Activated CD8-positive, alpha-beta T cell treated with anti-CD3 and anti-CD28 coated beads, Interleukin-2, amount 10 ng/mL, durations not matched to agents 7 days and 5 days (primary cell): ENCODE measurements around the gene DSCAM. TPM values are rescaled to one million over a fixed set of nuclear protein-coding genes. Genes with fewer than 3 reads are reported as not detected.

Experiments used
- ATAC-seq: fragments of 150-1000 bp; cut with Tn5 transposase; one replicate; pipeline ENCODE4 v1.10.0; 2021; ENCODE audit warnings: moderate library complexity
- CTCF ChIA-PET: fragments of 350-600 bp; sonication (Branson Sonifier 250); formaldehyde crosslinking; loops from one replicate; lab custom pipeline; 2021; ENCODE audit warnings: antibody characterized with exemption; lab: Charles Lee
- POLR2A ChIA-PET: fragments of 350-600 bp; sonication (Branson Sonifier 250); formaldehyde crosslinking; loops from one replicate; lab custom pipeline; 2021; ENCODE audit warnings: antibody characterized with exemption; lab: Charles Lee
- DNase-seq: peaks from one replicate; pipeline ENCODE4 v3.0.0-alpha.2; 2020
- H3K27ac Mint-ChIP-seq: one replicate; pipeline ENCODE4 v1.8.0; 2021; ENCODE audit warnings: mild to moderate bottlenecking, mixed read lengths
- H3K27me3 Mint-ChIP-seq: one replicate; pipeline ENCODE4 v1.8.0; 2021; ENCODE audit warnings: low read depth, mixed read lengths
- H3K36me3 Mint-ChIP-seq: one replicate; pipeline ENCODE4 v1.8.0; 2021; ENCODE audit warnings: low read depth, mixed read lengths
- H3K4me1 Mint-ChIP-seq: one replicate; pipeline ENCODE4 v1.8.0; 2021; ENCODE audit warnings: low read depth, mixed read lengths
- H3K4me3 Mint-ChIP-seq: one replicate; pipeline ENCODE4 v1.8.0; 2021; ENCODE audit warnings: mild to moderate bottlenecking, mixed read lengths
- H3K9me3 Mint-ChIP-seq: one replicate; pipeline ENCODE4 v1.8.0; 2022; ENCODE audit warnings: mixed read lengths; ENCODE audit not compliant: insufficient read depth
- total RNA-seq, 2 experiments: library from RNA; stranded (reverse); gene quantifications; one replicate each; pipeline ENCODE4 v1.2.3, GENCODE V29; 2021

Gene DSCAM
- total RNA-seq, 2 experiments from 2014 or later, result not detected

- Mint-ChIP-seq H3K27me3 (no peaks in the 10 kb centered on the region), H3K9me3 (no peaks in the 10 kb centered on the region), H3K4me1 (no peaks in the 10 kb centered on the region), H3K27ac (no peak overlapping the region), H3K4me3 (no peak overlapping the region), H3K36me3 (no peaks in the 10 kb centered on the region)
- ATAC-seq (no peak), DNase-seq (no peak)
- POLR2A ChIA-PET, result no interaction called here
- CTCF ChIA-PET, result no interaction called here
Measured at GRCh38 chr21:40689840-40690360, 157.1 kb downstream of the DSCAM start.

- CTCF ChIA-PET, result no interaction called here
Measured at GRCh38 chr21:40689217-40689616, 157.7 kb downstream of the DSCAM start.

GRCh38 chr21:40688106-40688864 is 158.7 kb downstream of the DSCAM start:
- no peaks in the 10 kb centered on the region for H3K36me3 Mint-ChIP-seq
- CTCF ChIA-PET, result no interaction called here
- no peak overlapping the region for H3K4me3 Mint-ChIP-seq

More at GRCh38 chr21:40689217-40689616, 157.7 kb downstream of the DSCAM start:
- Mint-ChIP-seq H3K27ac (no peak overlapping the region), H3K4me3 (no peak overlapping the region), H3K36me3 (no peaks in the 10 kb centered on the region), H3K9me3 (no peaks in the 10 kb centered on the region), H3K4me1 (no peaks in the 10 kb centered on the region), H3K27me3 (no peaks in the 10 kb centered on the region)
- POLR2A ChIA-PET, result no interaction called here
- ATAC-seq (no peak), DNase-seq (no peak)

GRCh38 chr21:40687625-40688024 is 159.3 kb downstream of the DSCAM start:
- H3K36me3 Mint-ChIP-seq, result no peaks in the 10 kb centered on the region
- no peaks in the 10 kb centered on the region for H3K4me1 Mint-ChIP-seq
- no peaks in the 10 kb centered on the region for H3K27me3 Mint-ChIP-seq
- ATAC-seq (no peak), DNase-seq (no peak)
- no peaks in the 10 kb centered on the region for H3K9me3 Mint-ChIP-seq
- no peak overlapping the region for H3K4me3 Mint-ChIP-seq
- ChIA-PET CTCF (no interaction called here), POLR2A (no interaction called here)
- H3K27ac Mint-ChIP-seq, result no peak overlapping the region

More at GRCh38 chr21:40688106-40688864, 158.7 kb downstream of the DSCAM start:
- POLR2A ChIA-PET, result no interaction called here
- Mint-ChIP-seq H3K4me1 (no peaks in the 10 kb centered on the region), H3K27me3 (no peaks in the 10 kb centered on the region), H3K9me3 (no peaks in the 10 kb centered on the region), H3K27ac (no peak overlapping the region)
- no peak for DNase-seq
- no peak for ATAC-seq

- no peak overlapping the region for H3K27ac Mint-ChIP-seq
- no peaks in the 10 kb centered on the region for H3K9me3 Mint-ChIP-seq
- no peaks in the 10 kb centered on the region for H3K36me3 Mint-ChIP-seq
- no peak overlapping the region for H3K4me3 Mint-ChIP-seq
- ChIA-PET CTCF (no interaction called here), POLR2A (interaction anchor here (0.7 kb wide), 1 partner anchor 971 kb away, joined by 3 read pairs; no protein-coding TSS in a partner anchor)
- H3K27me3 Mint-ChIP-seq, result no peaks in the 10 kb centered on the region
- ATAC-seq, result no peak
- H3K4me1 Mint-ChIP-seq, result no peaks in the 10 kb centered on the region
- no peak for DNase-seq
Measured at GRCh38 chr21:40686526-40686925, 160.4 kb downstream of the DSCAM start.

GRCh38 chr21:40685141-40685540 is 161.8 kb downstream of the DSCAM start:
- no peaks in the 10 kb centered on the region for H3K4me1 Mint-ChIP-seq
- H3K27ac Mint-ChIP-seq, result no peak overlapping the region
- no peak for ATAC-seq
- H3K27me3 Mint-ChIP-seq, result no peaks in the 10 kb centered on the region
- H3K36me3 Mint-ChIP-seq, result no peaks in the 10 kb centered on the region
- ChIA-PET POLR2A (no interaction called here), CTCF (no interaction called here)
- H3K4me3 Mint-ChIP-seq, result no peak overlapping the region
- DNase-seq, result no peak
- H3K9me3 Mint-ChIP-seq, result no peaks in the 10 kb centered on the region

GRCh38 chr21:40684726-40685125 is 162.2 kb downstream of the DSCAM start:
- no peaks in the 10 kb centered on the region for H3K36me3 Mint-ChIP-seq
- H3K4me1 Mint-ChIP-seq, result no peaks in the 10 kb centered on the region
- no peak overlapping the region for H3K27ac Mint-ChIP-seq
- no peak for DNase-seq
- no peak overlapping the region for H3K4me3 Mint-ChIP-seq
- ChIA-PET POLR2A (no interaction called here), CTCF (no interaction called here)
- no peak for ATAC-seq
- no peaks in the 10 kb centered on the region for H3K27me3 Mint-ChIP-seq
- no peaks in the 10 kb centered on the region for H3K9me3 Mint-ChIP-seq

GRCh38 chr21:40683349-40683748 is 163.6 kb downstream of the DSCAM start:
- no peaks in the 10 kb centered on the region for H3K27me3 Mint-ChIP-seq
- no peak overlapping the region for H3K27ac Mint-ChIP-seq
- no peaks in the 10 kb centered on the region for H3K4me1 Mint-ChIP-seq
- no peaks in the 10 kb centered on the region for H3K36me3 Mint-ChIP-seq
- ChIA-PET POLR2A (no interaction called here), CTCF (no interaction called here)
- H3K9me3 Mint-ChIP-seq, result no peaks in the 10 kb centered on the region
- ATAC-seq, result no peak
- H3K4me3 Mint-ChIP-seq, result no peak overlapping the region
- no peak for DNase-seq

GRCh38 chr21:40681164-40681859 is 165.6 kb downstream of the DSCAM start:
- H3K4me1 Mint-ChIP-seq, result no peaks in the 10 kb centered on the region
- ATAC-seq (no peak), DNase-seq (no peak)
- H3K27ac Mint-ChIP-seq, result no peak overlapping the region
- no peaks in the 10 kb centered on the region for H3K27me3 Mint-ChIP-seq
- H3K9me3 Mint-ChIP-seq, result no peaks in the 10 kb centered on the region
- H3K36me3 Mint-ChIP-seq, result no peaks in the 10 kb centered on the region
- no peak overlapping the region for H3K4me3 Mint-ChIP-seq
- ChIA-PET POLR2A (no interaction called here), CTCF (no interaction called here)

- H3K36me3 Mint-ChIP-seq, result no peaks in the 10 kb centered on the region
- H3K27ac Mint-ChIP-seq, result no peak overlapping the region
Measured at GRCh38 chr21:40680311-40680710, 166.6 kb downstream of the DSCAM start.

GRCh38 chr21:40678681-40679284 is 168.2 kb downstream of the DSCAM start:
- Mint-ChIP-seq H3K4me3 (no peak overlapping the region), H3K27ac (no peak overlapping the region), H3K36me3 (no peaks in the 10 kb centered on the region), H3K4me1 (no peaks in the 10 kb centered on the region), H3K9me3 (no peaks in the 10 kb centered on the region), H3K27me3 (no peaks in the 10 kb centered on the region)
- ChIA-PET POLR2A (no interaction called here), CTCF (no interaction called here)
- ATAC-seq (no peak), DNase-seq (no peak)

More at GRCh38 chr21:40680311-40680710, 166.6 kb downstream of the DSCAM start:
- ATAC-seq, result no peak
- Mint-ChIP-seq H3K4me3 (no peak overlapping the region), H3K4me1 (no peaks in the 10 kb centered on the region), H3K27me3 (no peaks in the 10 kb centered on the region), H3K9me3 (no peaks in the 10 kb centered on the region)
- ChIA-PET POLR2A (no interaction called here), CTCF (no interaction called here)
- DNase-seq, result no peak

GRCh38 chr21:40675017-40675416 is 171.9 kb downstream of the DSCAM start:
- DNase-seq (no peak), ATAC-seq (no peak)
- Mint-ChIP-seq H3K9me3 (no peaks in the 10 kb centered on the region), H3K4me1 (no peaks in the 10 kb centered on the region), H3K4me3 (no peak overlapping the region), H3K36me3 (no peaks in the 10 kb centered on the region), H3K27ac (no peak overlapping the region), H3K27me3 (no peaks in the 10 kb centered on the region)
- ChIA-PET CTCF (no interaction called here), POLR2A (no interaction called here)
